Bronchial epithelial cell (primary cell): ENCODE measurements around the gene ZNF710. TPM values are rescaled to one million over a fixed set of nuclear protein-coding genes. Genes with fewer than 3 reads are reported as not detected.

Experiments
- DNase-seq: peaks from one replicate; pipeline ENCODE4 v3.0.0-alpha.2; 2010; ENCODE audit warnings: low read depth
- FAIRE-seq: peaks from 2 replicates; lab custom pipeline; 2011; peaks lifted over from hg19 to GRCh38; lab: Jason Lieb, UNC
- H3K27me3 ChIP-seq: 2 replicates; pipeline ENCODE4 v1.5.1; 2011; ENCODE audit warnings: low read length; ENCODE audit not compliant: control insufficient read depth, insufficient read depth
- H3K36me3 ChIP-seq: 2 replicates; pipeline ENCODE4 v1.5.1; 2011; ENCODE audit warnings: low read length; ENCODE audit not compliant: control insufficient read depth, insufficient read depth
- H3K4me3 ChIP-seq: 2 replicates; pipeline ENCODE4 v1.5.1; 2011; ENCODE audit warnings: mild to moderate bottlenecking, low read depth, low read length, control low read depth
- total RNA-seq: library from RNA; depleted of rRNA; stranded (reverse); fragments of >200 nt; gene quantifications from 2 replicates; pipeline ENCODE4 v1.2.1, GENCODE V29; 2014
- TF ChIP-seq, protein P1 (sequence below): IDR thresholded peaks from 2 replicates; pipeline ENCODE4 v1.5.1; 2011; ENCODE audit warnings: mild to moderate bottlenecking, moderate library complexity, low read length, control low read depth, inconsistent platforms; ENCODE audit not compliant: insufficient read depth, severe bottlenecking

The ZNF710 gene
- total RNA-seq, 1 donor from 2014 or later: 7.6 TPM

DNA sequence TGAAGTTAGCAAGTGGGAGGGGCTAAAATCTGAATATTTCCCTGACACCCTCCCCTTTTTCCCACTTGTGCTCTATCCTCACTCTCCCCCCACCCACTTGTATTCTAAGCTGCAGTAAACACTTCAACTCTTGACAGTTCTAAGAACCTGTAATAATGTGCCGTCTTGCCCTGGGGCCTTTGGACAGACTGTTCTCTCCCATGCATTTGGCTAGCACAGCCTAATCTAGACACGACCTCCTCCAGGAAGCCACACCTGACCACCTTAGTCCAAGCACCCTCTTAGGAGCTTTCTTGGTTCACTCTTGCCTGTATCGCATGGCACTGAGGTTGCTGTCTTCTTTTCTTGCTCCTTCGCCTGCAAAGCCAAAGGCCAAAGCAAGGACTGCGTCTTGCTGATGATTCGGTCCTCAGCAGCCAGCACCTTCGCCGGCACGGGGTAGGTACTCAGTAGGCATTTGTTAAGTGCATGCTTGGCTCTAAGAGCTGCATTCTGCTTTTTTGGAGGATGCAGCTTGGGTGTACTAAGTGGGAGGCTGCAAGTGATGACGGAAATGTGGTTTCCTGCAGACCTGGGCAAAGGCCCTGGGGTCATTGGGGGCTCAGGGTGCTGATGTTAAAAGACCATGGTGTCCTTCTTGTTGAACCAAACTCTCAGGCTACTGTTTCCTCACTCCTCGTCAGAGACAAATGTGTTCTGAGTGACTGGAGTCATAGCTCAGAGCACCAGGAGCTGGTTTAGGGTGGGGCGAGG, 2.0 kb upstream of the ZNF710 start:
- TF ChIP-seq, protein P1, sequence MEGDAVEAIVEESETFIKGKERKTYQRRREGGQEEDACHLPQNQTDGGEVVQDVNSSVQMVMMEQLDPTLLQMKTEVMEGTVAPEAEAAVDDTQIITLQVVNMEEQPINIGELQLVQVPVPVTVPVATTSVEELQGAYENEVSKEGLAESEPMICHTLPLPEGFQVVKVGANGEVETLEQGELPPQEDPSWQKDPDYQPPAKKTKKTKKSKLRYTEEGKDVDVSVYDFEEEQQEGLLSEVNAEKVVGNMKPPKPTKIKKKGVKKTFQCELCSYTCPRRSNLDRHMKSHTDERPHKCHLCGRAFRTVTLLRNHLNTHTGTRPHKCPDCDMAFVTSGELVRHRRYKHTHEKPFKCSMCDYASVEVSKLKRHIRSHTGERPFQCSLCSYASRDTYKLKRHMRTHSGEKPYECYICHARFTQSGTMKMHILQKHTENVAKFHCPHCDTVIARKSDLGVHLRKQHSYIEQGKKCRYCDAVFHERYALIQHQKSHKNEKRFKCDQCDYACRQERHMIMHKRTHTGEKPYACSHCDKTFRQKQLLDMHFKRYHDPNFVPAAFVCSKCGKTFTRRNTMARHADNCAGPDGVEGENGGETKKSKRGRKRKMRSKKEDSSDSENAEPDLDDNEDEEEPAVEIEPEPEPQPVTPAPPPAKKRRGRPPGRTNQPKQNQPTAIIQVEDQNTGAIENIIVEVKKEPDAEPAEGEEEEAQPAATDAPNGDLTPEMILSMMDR: no peak
- H3K4me3 ChIP-seq: no peak overlapping the region
- DNase-seq (no peak), FAIRE-seq (peak; percentile 77)
- H3K27me3 ChIP-seq: no peaks in the 10 kb centered on the region
- no peaks in the 10 kb centered on the region for H3K36me3 ChIP-seq

DNA sequence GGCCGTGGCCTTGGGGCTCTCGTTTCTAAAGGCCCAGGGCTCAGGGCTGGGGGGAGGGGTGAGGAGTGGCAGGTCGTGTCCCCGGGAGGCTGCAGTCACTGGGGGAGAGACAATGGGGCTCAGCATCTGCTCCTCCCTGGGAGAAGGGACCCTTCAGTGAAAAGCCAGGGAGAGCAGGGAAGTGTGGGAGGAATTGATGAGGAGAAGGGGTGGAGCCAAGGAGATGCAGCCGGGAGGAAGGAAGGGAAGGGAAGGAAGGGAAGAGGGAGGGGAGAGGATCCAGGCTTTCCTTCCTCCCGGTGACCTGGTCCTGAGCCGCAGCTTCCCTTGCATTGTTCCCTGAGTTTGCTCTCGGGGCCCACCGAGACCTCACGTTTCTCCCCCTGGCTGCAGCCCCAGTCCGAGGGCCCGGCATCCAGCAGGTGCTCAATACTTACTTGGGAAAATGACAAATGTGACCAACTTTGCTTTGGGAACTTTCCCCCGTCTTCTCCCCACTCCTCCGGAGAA, 1.4 kb upstream of the ZNF710 start:
- TF ChIP-seq, protein P1: no peak
- DNase-seq: no peak
- FAIRE-seq: no peak
- H3K36me3 ChIP-seq: no peaks in the 10 kb centered on the region
- no peaks in the 10 kb centered on the region for H3K27me3 ChIP-seq
- H3K4me3 ChIP-seq: no peak overlapping the region

DNA sequence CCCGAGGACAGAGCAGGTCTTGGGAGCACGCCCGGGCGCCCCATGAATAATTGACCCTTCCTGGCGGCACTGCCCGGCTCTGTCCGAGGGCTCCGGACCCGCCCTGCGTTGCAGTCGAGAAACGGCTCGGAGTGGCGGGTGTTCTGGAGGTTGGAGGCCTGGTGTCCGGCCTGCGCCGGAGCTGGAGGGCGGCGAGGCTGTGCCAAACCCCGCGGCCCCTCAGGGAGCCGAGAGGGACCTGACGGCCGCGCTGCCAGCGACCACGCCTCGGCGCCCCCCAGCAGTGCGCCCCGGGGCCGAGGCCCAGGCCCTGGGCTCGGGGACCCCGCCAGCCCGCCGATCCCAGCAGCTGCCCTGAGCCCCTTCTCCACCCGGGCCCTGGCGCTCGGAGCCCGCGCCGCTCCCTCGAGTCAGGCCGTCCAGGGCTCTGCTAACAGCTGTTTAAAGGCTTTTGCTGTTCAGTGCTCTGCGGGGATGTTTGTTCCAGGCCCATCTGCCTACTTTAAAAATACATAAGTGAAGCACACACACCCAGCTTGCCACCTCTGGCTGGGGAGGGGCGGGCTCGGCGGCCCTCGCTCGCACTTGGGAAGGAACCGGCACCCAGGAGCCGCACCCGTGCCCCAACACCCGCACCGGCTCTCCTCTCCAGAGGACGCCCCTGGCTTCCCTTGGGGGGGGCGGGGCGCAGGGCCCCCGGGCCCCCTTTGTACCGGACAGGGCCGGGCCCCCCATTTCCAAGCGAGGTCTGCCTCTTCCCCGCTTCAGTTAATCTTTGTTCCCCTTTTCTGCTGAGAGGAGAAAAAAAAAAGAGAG, 730 bp upstream of the ZNF710 start:
- DNase-seq (no peak), FAIRE-seq (no peak)
- no peaks in the 10 kb centered on the region for H3K36me3 ChIP-seq
- peak overlapping the region; percentile 67 for H3K4me3 ChIP-seq
- no peaks in the 10 kb centered on the region for H3K27me3 ChIP-seq
- TF ChIP-seq, protein P1: no peak

DNA sequence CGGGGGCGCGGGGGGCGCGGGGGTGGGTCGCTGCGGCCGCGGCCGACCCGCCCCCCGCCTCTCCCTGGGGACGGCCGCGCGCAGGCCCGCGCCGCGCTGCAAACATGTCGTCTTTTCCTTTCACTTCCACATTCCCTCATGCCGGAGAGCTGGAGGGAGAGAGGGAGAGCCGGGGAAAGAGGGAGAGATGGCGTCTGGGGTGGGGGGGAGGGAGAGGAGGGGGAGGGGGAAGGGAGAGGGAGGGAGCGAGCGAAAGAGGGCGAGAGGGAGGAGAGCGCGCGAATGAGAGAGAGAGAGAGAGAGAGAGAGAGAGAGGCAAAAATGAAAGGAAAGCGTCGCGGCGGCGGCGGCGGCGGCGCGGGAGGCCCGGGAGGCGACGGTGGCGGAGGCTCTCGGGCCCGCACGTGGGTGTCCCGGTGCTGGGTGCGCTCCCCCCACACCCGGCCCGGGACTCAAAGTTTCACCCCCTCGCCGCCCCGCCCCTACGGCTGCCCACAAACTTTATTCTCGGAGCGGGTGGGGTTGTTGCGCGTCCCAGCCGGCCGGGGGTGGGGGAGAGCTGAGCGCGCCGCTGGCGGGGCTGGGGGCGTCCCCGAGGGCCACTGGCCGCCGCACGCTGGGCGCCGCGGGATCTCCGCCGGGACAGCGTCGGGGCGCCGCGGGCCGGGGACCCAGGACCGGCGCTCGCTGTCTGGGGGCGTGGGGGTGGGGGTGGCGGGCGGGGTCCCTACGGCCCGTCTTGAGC, 731 bp downstream of the ZNF710 start:
- FAIRE-seq: no peak
- Histone ChIP-seq H3K4me3 (peak overlapping the region; percentile 67), H3K27me3 (no peaks in the 10 kb centered on the region), H3K36me3 (no peaks in the 10 kb centered on the region)
- TF ChIP-seq, protein P1: no peak
- DNase-seq: no peak

DNA sequence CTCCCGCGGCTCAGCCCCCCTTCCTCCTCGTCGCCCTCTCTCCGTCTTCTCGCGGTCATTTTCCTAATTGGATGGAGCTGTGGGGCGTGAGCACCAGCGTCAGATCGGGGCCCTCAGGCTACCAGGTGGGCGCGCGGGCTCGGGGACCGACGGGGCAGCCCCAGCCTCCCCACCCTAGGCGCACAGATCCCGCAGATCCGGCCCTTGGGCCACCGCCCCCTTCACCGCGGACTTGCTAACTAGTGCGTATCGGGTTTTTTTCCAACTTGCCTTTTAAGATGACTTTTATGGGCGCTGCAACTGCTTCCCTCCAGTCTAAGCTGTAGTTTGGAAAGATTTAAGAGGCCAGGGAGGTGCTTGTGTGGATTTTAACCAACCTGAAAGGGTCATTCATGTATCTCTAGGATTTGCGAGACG, 1.3 kb downstream of the ZNF710 start:
- DNase-seq: peak; percentile 29
- H3K4me3 ChIP-seq: peak overlapping the region; percentile 67
- TF ChIP-seq, protein P1: no peak
- H3K36me3 ChIP-seq: no peaks in the 10 kb centered on the region
- FAIRE-seq: no peak
- H3K27me3 ChIP-seq: no peaks in the 10 kb centered on the region
